Measurements from ENCODE around the gene IQCH.
"Not testable (repeated sequence)": the region's sequence is repeated elsewhere in the genome, so short reads cannot be mapped to it uniquely, and the experiment has no call there.

Gene IQCH

DNA sequence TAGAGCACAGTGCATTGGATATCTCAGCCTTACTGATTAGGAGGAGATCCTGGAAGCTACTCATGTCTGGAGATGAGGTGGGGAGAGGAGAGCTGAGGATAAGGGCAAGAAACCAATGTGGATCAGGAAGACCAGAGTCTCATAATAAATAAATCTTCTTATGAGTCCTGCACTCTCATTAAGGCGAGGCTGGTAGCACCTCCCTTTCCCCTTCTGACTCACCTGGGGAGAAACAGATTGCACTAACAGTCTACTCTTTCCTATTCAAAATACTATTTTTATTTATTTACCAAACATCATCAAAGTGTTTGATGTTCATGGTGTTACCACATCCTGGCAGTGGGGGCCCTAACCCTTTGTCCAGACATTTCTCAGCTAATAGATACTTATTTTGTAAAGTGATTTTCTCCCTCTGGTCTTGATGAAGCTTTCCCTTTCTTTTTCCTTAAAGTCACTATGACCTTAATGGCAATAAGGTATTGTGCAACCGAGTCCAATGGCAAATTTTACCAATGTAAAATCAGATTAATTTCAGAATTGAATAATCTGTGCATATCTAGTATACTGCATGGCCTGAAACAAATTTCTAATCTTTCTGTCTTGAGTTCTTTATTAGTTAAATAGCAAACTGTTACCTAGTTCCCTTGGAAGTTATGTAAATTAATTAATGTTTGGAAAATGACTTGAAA lies 81.1 kb downstream of the IQCH start:
- intact Hi-C loops (cut with DNase I): no loop called here

DNA sequence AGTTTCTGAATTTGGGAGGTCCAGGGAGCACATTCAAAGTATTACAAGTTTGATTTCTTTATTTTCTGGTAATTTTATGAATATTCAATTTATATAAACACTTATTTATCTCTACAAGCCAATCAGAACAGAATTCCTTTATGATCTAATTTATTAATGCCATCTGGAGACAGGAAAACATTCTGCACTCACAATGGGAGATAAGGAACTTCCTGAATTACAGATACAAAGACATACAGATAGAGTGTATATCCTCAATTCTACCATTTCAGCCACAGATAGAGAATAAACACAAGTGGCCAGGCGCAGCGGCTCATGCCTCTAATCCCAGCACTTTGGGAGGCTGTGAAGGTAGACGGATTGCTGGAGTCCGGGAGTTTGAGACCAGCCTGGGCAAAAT lies 86.0 kb downstream of the IQCH start:
- DNase-seq: no peak
- intact Hi-C loops (cut with DNase I): no loop called here

More for the DNA sequence above, 81.1 kb downstream of the IQCH start:
- no peak for DNase-seq

DNA sequence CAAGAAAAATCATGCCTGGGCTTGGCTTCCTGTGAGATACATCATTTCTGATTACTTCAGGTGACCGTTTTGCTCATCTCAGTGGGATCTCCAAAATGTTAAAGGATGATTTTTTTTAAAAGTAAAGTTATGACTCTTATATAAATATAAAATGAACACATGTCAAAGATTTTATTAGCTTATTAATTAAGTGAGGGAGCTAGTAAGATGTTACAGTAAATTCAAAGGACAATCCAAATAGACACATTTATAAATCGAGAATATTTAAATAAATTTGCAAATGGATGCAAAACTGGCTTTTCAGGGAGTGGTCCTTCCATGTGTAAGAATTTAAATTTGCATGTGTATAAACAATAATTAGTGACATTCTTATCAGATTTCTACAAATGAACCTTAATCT lies 87.0 kb downstream of the IQCH start:
- no peak for DNase-seq
- intact Hi-C loops (cut with DNase I): no loop called here

DNA sequence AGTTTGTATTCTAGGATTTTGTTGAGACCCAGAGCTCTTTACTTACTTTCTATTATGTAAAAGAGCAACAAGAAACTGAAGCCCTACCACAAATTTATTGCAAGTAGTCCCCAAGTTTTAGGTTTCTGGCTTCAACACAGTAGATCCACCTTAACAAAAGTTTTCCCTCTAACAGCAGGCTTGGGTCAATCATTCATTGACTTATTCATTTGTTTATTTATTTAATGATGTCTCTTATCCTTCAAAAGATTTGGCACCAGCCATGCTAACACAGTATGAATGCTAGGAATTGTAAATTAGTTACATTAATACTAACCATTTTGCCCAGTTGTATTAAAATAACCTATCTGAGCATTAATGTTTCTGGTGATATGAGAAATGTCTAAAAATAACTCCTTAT lies 88.6 kb downstream of the IQCH start:
- DNase-seq: no peak
- intact Hi-C loops (cut with DNase I): no loop called here

DNA sequence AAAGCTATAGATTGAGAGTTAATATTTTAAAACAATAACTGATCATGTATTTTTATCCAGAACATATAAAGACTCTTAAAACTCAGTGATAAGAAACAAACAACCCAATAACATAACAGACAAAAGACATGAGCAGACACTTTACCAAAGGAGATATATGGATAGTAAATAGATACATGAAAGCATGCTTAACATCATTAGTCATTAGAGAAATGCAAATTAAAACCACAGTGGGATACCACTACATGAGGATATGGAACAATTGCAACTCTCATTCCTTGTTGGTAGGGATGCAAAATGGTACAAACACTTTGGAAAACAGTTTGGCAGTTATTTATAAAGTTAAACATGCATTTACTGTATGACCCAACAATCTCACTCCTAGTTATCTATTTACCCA lies 95.0 kb downstream of the IQCH start:
- intact Hi-C loops (cut with DNase I): no loop called here
- no peak for DNase-seq

DNA sequence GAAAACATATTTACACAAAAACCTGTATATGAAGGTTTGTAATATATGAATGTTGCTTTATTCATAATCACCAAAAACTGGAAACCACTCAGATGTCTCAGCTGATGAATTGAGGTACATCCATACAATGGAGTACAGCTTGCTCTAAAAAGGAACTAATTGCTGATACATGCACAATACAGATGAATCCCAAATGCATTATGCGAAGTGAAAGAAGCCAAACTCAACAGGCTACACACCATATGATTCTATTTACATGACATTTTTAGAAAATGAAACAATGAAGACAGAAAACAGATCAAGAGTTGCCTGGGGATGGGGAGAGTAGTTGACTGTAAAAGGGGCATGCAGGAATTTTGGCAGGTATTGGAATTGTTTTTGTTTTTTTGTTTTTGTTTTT lies 95.5 kb downstream of the IQCH start:
- intact Hi-C loops (cut with DNase I): no loop called here
- DNase-seq: no peak

DNA sequence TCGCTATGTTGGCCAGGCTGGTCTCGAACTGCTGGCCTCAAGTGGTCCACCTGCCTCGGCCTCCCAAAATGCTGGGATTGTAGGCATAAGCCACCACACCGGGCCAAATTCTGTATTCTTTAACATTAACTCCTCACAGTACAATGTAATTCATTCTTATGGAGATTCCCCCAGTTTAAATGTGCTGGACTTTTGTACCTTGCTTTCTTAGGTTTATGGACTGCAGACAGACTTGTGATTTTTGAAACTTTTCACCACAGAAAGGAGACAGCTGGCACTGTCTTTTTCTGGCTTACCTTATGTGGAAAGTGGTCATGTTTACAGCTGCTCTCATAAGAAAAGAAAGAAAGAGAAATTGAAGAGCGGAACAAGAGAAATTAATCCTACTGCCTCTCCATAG lies 103.8 kb downstream of the IQCH start:
- intact Hi-C loops (cut with DNase I): no loop called here
- no peak for DNase-seq

DNA sequence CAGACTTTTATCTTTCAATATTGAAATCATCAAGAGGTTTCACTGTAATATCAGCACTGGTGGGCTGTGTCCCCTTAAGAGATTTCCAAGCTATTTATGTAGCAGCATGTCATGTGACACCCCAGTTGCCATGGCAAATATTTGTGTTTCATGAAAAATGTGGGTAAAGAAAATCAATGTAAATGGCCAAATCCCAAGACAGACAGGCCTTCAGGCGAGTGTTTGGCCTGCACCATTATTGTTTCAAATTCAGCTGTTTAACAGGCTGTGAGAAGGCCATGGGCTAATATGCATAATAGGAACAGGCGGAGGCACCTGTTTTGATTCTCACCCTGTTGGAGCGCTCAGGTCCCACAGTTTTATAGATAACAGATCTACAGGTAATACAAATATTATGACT lies 104.2 kb downstream of the IQCH start:
- DNase-seq: no peak
- intact Hi-C loops (cut with DNase I): no loop called here

DNA sequence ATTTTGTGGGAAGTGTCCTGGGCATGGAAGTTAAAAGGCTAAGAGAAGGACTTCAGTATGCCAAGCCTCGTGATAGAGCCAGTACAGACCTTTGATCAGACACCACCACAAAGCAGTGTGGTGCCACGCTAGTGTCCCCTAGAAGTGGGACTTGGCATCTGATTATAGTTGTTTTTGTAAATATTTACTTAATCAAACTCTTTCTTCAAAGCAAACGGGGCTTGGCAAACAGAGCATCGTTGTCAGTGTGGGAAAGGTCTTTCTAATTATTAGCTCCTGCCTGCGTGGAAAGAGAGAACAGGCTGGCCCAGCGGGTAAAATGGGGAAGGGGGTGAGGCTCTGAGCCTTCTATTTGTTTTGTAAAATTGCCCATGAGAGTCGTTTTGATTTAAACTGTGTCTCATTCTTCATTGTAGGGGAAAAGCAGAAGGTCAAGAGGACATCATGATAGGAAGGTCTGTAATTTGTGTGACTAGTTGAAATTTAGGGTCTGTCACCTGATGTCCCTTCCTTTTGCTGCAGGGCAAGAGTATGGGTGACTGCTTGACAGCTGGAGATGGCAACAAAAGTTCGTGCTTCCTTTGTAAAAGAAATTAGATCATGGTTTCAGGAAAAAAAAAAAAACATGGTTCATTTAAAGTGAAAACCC lies 105.0 kb downstream of the IQCH start:
- no peak for DNase-seq
- intact Hi-C loops (cut with DNase I): no loop called here

DNA sequence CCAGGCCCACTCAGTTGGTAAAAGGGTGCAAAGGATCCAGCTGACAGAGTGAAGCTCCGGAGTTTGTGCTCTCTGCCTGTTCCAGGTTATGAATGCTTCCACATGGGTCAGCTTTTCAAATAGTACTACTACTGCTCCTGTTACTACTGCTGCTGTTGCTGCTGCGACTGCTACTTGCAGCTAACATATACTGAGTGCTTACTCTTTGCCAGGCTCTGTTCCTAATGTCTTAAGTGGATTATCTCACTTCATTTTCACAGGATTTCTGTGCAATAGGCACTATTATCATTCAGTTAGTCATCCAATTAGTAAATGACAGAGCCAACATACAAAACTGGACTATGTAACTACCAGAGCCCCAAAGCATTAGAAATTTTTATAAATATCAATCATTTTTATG lies 106.5 kb downstream of the IQCH start:
- intact Hi-C loops (cut with DNase I): no loop called here
- DNase-seq: no peak

DNA sequence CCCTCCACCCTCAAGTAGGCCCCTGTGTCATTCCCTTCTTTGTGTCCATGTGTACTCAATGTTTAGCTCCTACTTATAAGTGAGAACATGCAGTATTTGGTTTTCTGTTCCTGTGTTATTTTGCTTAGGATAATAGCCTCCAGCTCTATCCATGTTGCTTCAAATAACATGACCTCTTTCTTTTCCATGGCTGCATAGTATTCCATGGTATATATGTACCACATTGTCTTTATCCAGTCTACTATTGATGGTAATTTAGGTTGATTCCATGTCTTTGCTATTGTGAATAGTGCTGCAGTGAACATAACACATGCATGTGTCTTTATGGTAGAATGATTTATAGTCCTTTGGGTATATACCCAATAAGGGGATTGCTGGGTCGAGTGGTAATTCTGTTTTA lies 109.1 kb downstream of the IQCH start:
- DNase-seq; intact Hi-C loops (cut with DNase I): not testable (repeated sequence)

DNA sequence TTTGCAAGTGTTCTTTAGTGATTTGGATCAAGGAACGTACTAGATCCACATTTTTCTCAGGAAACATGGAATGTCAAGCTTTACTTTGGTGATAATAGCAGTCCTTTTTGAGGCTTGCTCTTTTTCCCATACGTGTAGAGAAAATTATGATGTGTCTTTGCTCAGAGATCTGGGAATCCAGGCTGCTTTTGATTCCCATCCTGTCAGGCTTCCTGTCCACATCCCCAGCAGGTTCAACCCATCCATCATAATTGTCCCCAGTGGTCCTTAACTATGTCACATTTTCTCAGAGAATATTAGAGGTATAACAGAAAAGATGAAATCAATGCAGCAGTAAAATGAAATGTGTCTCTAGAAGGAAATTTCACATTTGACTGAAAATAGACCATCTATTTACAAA lies 111.4 kb downstream of the IQCH start:
- intact Hi-C loops (cut with DNase I): no loop called here

DNA sequence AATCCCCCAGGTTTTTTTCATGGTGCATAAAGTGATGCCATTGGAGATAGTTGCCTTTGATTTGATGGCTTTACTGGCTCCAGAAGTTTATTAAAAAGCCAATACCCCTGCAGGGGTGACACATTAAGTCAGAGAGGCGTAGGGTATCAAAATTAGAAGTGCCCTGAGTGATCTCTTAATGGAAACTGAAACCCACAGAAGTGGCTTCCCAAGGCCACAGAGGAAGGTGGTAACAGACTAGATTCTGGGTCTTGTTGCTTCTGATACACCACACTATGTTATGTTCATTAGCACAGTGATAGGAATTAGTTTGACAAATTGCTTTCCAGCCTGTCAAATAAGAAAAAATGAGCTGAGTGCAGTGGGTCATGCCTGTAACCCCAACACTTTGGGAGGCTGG lies 112.3 kb downstream of the IQCH start:
- no peak for DNase-seq
- intact Hi-C loops (cut with DNase I): no loop called here

More for the DNA sequence above, 111.4 kb downstream of the IQCH start:
- no peak for DNase-seq

DNA sequence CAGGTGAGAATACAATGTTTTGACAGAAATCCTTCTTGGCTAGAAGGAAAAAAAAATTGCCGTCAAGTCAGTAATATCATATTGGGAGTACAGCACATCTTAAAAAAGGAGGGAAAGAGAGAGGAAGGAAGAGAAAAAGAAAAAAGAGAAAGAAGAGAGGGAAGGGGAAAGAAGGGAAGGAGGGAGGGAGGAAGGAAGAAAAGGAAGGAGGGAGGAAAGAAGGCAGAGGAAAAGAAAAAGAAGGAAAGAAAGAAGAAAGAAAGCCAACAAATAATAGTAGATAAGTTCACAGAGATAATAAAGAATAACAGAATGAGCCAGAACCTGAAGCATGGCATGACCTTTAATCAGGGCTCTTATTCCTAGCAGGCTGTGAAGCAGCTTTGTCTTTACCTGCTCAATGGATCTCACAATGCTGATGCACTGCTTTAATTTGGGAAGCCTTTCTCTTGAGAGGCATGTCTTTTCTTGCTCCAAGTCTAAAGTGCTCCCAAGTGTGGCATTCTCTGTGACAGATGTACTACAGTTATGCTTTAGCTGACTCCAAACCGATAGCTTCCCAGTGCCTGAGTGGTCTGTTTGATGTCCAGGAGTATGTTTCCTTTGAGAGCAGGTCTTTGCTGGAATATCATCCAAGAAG lies 114.9 kb downstream of the IQCH start:
- no peak for DNase-seq
- intact Hi-C loops (cut with DNase I): no loop called here

DNA sequence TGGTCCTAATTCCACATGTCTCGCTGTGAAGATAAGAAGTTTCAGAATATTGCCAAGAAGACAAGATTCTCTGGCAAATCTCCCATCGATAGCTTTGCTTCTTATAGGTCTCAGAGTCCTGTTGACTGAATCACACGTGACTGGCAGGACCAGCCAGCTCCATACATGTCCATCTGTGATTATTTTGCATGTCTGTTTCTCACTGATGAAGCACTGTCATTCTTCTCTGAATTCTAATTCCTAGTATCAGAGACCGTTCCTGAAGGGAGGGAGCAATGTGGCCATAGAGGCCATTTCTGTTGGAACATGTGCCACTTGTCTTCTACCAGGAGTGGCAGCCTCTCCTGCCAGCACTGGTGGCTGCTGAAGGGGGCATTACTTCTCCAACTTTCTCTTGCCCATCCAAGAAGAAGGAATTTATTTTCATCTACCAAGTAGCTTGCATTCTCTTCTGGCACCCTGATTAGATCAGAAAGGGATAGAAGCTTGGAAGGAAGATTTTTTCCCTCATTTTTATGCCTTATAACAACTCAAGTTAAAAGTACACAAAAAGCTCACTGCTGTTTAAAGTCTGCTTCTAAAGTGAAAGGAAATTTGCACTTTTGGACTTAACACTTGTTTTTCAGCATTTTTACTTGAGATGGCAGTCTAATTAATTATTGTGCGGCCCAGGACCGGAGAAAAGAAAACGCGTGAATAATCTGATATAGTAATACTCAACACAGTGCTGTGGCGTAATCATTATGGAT lies 115.8 kb downstream of the IQCH start:
- no peak for DNase-seq
- intact Hi-C loops (cut with DNase I): no loop called here

DNA sequence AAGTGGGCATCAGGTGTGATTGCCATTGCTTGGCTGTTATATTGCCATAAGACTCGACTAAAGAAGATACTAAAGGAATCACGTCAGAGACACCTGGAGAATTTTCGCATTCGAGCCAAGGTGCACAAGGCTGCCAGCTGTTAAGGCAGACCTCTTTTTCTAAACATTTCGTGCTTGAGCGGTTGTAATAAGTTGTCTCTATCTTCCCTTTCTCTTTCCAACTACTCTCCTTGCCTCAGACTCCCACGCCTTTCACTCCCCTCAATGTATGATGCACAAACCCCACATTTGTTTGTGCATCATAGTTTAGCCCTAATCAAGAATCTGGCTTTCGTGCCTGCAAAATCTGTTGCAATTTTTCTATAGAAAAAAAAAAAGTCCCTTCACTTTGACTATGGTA lies 118.0 kb downstream of the IQCH start:
- intact Hi-C loops (cut with DNase I): no loop called here
- no peak for DNase-seq

DNA sequence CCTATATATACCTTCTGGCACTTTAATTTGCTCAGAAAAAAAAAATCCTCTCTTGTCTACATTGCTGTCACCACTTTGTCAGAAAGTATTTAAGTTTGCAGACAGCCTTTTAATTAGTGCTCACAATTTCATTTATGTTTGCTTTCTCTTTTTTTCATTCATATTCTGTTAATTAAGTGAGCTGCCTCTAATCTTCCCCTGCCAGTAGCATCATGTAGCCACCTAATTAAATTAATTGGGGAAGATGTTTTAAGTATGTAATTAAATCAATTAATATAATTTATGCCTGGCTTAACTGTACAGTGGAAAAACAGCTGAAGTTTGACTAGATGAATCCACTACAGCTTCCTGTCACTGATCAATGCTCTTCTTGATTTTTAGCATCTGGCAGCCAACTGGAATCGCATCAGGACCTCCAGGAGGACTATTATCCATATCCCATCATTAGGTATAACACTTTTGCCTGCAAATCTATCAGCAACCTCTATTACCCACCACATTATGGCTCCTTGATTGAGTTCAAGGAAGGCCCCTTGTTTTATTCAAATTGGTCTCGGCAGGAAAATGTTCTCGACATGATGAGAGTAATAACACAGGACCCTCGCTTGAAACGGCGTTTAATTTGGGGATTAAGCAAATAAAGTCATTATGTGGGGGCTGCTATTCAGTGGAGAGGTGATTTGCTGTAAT lies 118.5 kb downstream of the IQCH start:
- intact Hi-C loops (cut with DNase I): no loop called here
- DNase-seq: no peak

DNA sequence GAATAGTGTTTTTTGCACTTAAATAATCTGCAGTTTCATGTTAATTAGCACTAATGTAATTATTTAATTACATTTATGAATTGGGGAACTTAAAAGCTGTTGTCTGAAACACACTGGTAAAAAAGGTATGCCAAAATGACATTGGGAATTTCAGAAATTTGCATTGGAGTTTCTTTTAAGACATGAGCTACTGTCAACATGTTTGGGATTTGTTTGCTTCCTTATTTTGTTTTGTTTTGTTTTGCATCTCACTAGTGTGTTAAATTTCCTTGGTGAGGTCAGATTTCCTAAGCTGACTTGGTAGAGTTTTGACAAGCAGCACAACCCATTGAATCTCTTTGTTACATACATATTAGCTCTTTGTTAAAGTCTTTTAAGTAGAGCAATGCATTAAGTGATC lies 119.4 kb downstream of the IQCH start:
- no peak for DNase-seq
- intact Hi-C loops (cut with DNase I): no loop called here

DNA sequence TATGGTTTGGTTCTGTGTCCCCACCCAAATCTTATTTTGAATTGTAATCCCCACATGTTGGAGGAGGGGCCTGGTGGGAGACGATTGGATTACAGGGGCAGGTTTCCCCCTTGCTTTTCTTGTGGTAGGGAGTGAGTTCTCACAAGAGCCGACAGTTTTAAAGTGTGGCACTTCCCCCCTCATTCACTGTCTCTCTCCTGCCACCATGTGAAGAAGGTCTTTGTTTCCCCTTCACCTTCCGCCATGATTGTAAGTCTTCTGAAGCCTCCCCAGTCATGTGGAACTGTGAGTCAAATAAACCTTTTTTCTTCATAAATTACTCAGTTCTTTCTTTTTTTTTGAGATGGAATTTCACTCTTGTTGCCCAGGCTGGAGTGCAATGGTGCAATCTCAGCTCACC lies 124.9 kb downstream of the IQCH start:
- intact Hi-C loops (cut with DNase I): no loop called here
- no peak for DNase-seq

DNA sequence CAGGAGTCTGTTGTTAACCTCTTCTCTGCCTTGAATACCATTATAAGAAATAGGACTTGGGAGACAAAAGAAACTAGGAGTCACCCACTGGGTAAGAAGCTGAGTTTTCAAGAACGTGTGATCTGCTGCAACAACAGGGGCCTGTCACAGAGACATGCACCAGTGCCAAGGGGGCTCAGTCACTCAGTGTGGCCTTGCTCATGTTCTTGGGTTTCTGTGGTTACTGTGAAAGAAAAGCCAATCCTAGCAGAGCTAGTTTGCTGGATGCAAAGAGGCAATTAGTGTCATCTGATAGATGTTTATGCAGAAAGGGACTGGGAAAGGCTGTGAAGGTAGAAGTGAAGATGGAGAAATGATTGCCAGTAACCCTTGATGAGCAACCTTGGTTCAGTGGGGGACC lies 126.3 kb downstream of the IQCH start:
- intact Hi-C loops (cut with DNase I): no loop called here
- no peak for DNase-seq

All from head of caudate nucleus (tissue), 42 donors.